IMR-90 (cell line): ENCODE results near the gene PRKD2. TPM values are rescaled to one million over a fixed set of nuclear protein-coding genes. Genes with fewer than 3 reads are reported as not detected.

ENCODE experiments used
- ATAC-seq: fragments of 200-7000 bp; cut with Tn5 transposase; 2 replicates; pipeline ENCODE4 v1.9.1; 2020; ENCODE audit warnings: low read depth, mild to moderate bottlenecking, moderate library complexity
- BruUV-seq: library from RNA; stranded (reverse); fragments of 400-500 nt; replicated peaks from 2 replicates; lab custom pipeline; 2021; lab: Mats Ljungman, UMichigan
- CTCF ChIA-PET: fragments of 300-600 bp; formaldehyde crosslinking; extraction: SDS; loops from one replicate; lab custom pipeline; 2021; ENCODE audit warnings: antibody characterized with exemption; lab: Yijun Ruan, JAX
- POLR2A ChIA-PET: fragments of 300-600 bp; sonication (Branson Sonifier 250); formaldehyde crosslinking; loops from one replicate; lab custom pipeline; 2022; ENCODE audit warnings: antibody characterized with exemption; ENCODE audit not compliant: unreplicated experiment; lab: Charles Lee
- DNase-seq: peaks from one replicate; pipeline ENCODE4 v3.0.0; 2013
- H2AFZ ChIP-seq: replicated peaks from 2 replicates; pipeline ENCODE3; 2013; ENCODE audit warnings: low read length, mild to moderate bottlenecking; ENCODE audit not compliant: poor library complexity
- H2AK5ac ChIP-seq: 2 replicates; pipeline ENCODE4 v1.6.1; 2013; ENCODE audit warnings: low read depth, low read length, inconsistent platforms
- H2AK9ac ChIP-seq: replicated peaks from 2 replicates; pipeline ENCODE3; 2013; ENCODE audit warnings: mild to moderate bottlenecking, low read depth, low read length, moderate library complexity; ENCODE audit not compliant: poor library complexity
- H2BK120ac ChIP-seq: 2 replicates; pipeline ENCODE4 v1.6.1; 2013; ENCODE audit warnings: low read depth, low read length, inconsistent platforms
- H2BK15ac ChIP-seq: 3 replicates; pipeline ENCODE4 v1.6.1; 2013; ENCODE audit warnings: low read depth, low read length, inconsistent platforms
- H2BK20ac ChIP-seq: 2 replicates; pipeline ENCODE4 v1.6.1; 2013; ENCODE audit warnings: low read depth, mild to moderate bottlenecking, inconsistent platforms, low read length, moderate library complexity
- H2BK5ac ChIP-seq: 2 replicates; pipeline ENCODE4 v1.6.1; 2013; ENCODE audit warnings: mild to moderate bottlenecking, low read depth, low read length, inconsistent platforms; ENCODE audit not compliant: poor library complexity, severe bottlenecking
- H3K14ac ChIP-seq: replicated peaks from 2 replicates; pipeline ENCODE4 v1.6.1; 2013; ENCODE audit warnings: low read depth, low read length, inconsistent platforms
- H3K18ac ChIP-seq: 2 replicates; pipeline ENCODE4 v1.6.1; 2013; ENCODE audit warnings: low read depth, low read length, control low read depth
- H3K23ac ChIP-seq: 2 replicates; pipeline ENCODE4 v1.6.1; 2013; ENCODE audit warnings: low read depth, low read length, inconsistent platforms
- H3K27ac ChIP-seq: 2 replicates; pipeline ENCODE4 v1.5.1; 2013; ENCODE audit warnings: mild to moderate bottlenecking, control low read depth, low read length; ENCODE audit not compliant: insufficient read depth
- H3K27me3 ChIP-seq: 2 replicates; pipeline ENCODE4 v1.6.1; 2013; ENCODE audit warnings: low read length; ENCODE audit not compliant: control insufficient read depth, insufficient read depth
- H3K36me3 ChIP-seq: 2 replicates; pipeline ENCODE4 v1.6.1; 2013; ENCODE audit warnings: low read length, mixed read lengths; ENCODE audit not compliant: control insufficient read depth, insufficient read depth
- H3K4ac ChIP-seq: 2 replicates; pipeline ENCODE4 v1.6.1; 2013; ENCODE audit warnings: low read depth, low read length, inconsistent platforms
- H3K4me1 ChIP-seq: 2 replicates; pipeline ENCODE4 v1.6.1; 2013; ENCODE audit warnings: low read length, mixed read lengths; ENCODE audit not compliant: control insufficient read depth, insufficient read depth
- H3K4me2 ChIP-seq: 2 replicates; pipeline ENCODE4 v1.6.1; 2013; ENCODE audit warnings: low read depth, mild to moderate bottlenecking, control low read depth, low read length, moderate library complexity
- H3K4me3 ChIP-seq: 2 replicates; pipeline ENCODE4 v1.5.1; 2013; ENCODE audit warnings: low read depth, mild to moderate bottlenecking, control low read depth, low read length, moderate library complexity; ENCODE audit not compliant: insufficient read depth
- H3K56ac ChIP-seq: 2 replicates; pipeline ENCODE4 v1.6.1; 2013; ENCODE audit warnings: low read length, inconsistent platforms; ENCODE audit not compliant: insufficient read depth; ENCODE audit errors: extremely low read depth
- H3K79me1 ChIP-seq, 2 experiments: 2 replicates each; pipeline ENCODE4 v1.6.1; 2013; ENCODE audit warnings: low read length in 2 of 2, inconsistent platforms in 1 of 2, low read depth in 1 of 2
- H3K9ac ChIP-seq: 2 replicates; pipeline ENCODE4 v1.6.1; 2013; ENCODE audit warnings: low read depth, low read length, control low read depth
- H3K9me1 ChIP-seq: 2 replicates; pipeline ENCODE4 v1.6.1; 2013; ENCODE audit warnings: low read length, inconsistent platforms; ENCODE audit not compliant: insufficient read depth
- H3K9me3 ChIP-seq: 2 replicates; pipeline ENCODE4 v1.6.1; 2013; ENCODE audit warnings: low read length; ENCODE audit not compliant: control insufficient read depth, insufficient read depth
- H4K20me1 ChIP-seq: 2 replicates; pipeline ENCODE4 v1.6.1; 2013; ENCODE audit warnings: low read length, inconsistent platforms; ENCODE audit not compliant: insufficient read depth
- H4K5ac ChIP-seq: 2 replicates; pipeline ENCODE4 v1.6.1; 2013; ENCODE audit warnings: mild to moderate bottlenecking, low read depth, low read length, control low read depth
- H4K8ac ChIP-seq, 2 experiments: 2 replicates each; pipeline ENCODE4 v1.6.1; 2013; ENCODE audit warnings: low read depth in 2 of 2, low read length in 2 of 2, control low read depth in 1 of 2, inconsistent platforms in 1 of 2
- H4K91ac ChIP-seq: 2 replicates; pipeline ENCODE4 v1.6.1; 2013; ENCODE audit warnings: low read depth, low read length, inconsistent platforms; ENCODE audit not compliant: insufficient read depth
- BHLHE40 ChIP-seq: fragments of 150-350 bp; IDR thresholded peaks from 2 replicates; pipeline ENCODE4 v1.6.1; 2016; ENCODE audit warnings: mild to moderate bottlenecking, low read depth, low read length
- CEBPB ChIP-seq: IDR thresholded peaks from 2 replicates; pipeline ENCODE4 v1.6.1; 2012; ENCODE audit warnings: low read depth, low read length, improper control_type of control experiment
- CHD1 ChIP-seq: IDR thresholded peaks from 2 replicates; pipeline ENCODE4 v1.6.1; 2012; ENCODE audit warnings: low read depth, low read length, improper control_type of control experiment
- ELK1 ChIP-seq: fragments of 150-350 bp; IDR thresholded peaks from 2 replicates; pipeline ENCODE4 v1.6.1; 2016; ENCODE audit warnings: low read depth, mild to moderate bottlenecking, low read length, moderate library complexity, borderline replicate concordance
- FOS ChIP-seq: fragments of 150-350 bp; IDR thresholded peaks from 2 replicates; pipeline ENCODE4 v1.6.1; 2016; ENCODE audit warnings: low read depth, low read length
- MAFK ChIP-seq: IDR thresholded peaks from 2 replicates; pipeline ENCODE4 v1.6.1; 2012; ENCODE audit warnings: low read depth, low read length, improper control_type of control experiment
- MAZ ChIP-seq: IDR thresholded peaks from 2 replicates; pipeline ENCODE4 v1.6.1; 2012; ENCODE audit warnings: low read depth, mild to moderate bottlenecking, low read length, improper control_type of control experiment, moderate library complexity, borderline replicate concordance
- MXI1 ChIP-seq: IDR thresholded peaks from 2 replicates; pipeline ENCODE4 v1.6.1; 2012; ENCODE audit warnings: low read depth, mild to moderate bottlenecking, low read length, moderate library complexity, borderline replicate concordance
- NFE2L2 ChIP-seq: fragments of 150-350 bp; IDR thresholded peaks from 2 replicates; pipeline ENCODE4 v1.6.1; 2016; ENCODE audit warnings: low read depth, mild to moderate bottlenecking, low read length
- RAD21 ChIP-seq: IDR thresholded peaks from 2 replicates; pipeline ENCODE4 v1.6.1; 2012; ENCODE audit warnings: low read length, improper control_type of control experiment
- RFX5 ChIP-seq: IDR thresholded peaks from 2 replicates; pipeline ENCODE4 v1.8.0; 2012; ENCODE audit warnings: low read depth, mild to moderate bottlenecking, low read length, moderate library complexity
- SMC3 ChIP-seq: fragments of 150-350 bp; IDR thresholded peaks from 2 replicates; pipeline ENCODE4 v1.6.1; 2016; ENCODE audit warnings: low read depth, mild to moderate bottlenecking, antibody characterized with exemption, low read length, moderate library complexity
- USF2 ChIP-seq: fragments of 150-350 bp; IDR thresholded peaks from 2 replicates; pipeline ENCODE4 v1.6.1; 2017; ENCODE audit warnings: mild to moderate bottlenecking, antibody characterized with exemption, low read length, low read depth
- WGBS, 2 experiments: methylation state at CpG; one replicate each; pipeline versions ENCODE4 v1.1.5 to v1.1.7; 2013; ENCODE audit warnings: missing lambda C conversion rate in 2 of 2; ENCODE audit not compliant: insufficient read length in 1 of 2; ENCODE audit errors: extremely low coverage in 2 of 2; 5-methylcytosine and 5-hydroxymethylcytosine counted together
- dilution Hi-C: fragments of 300-500 bp; cut with HindIII; formaldehyde crosslinking; loops from one replicate; pipeline ENCODE4 v1.14.3; 2018; ENCODE audit warnings: low sequenced_read_pairs; ENCODE audit not compliant: unreplicated experiment
- in situ Hi-C: fragments of 300-500 bp; cut with MboI; formaldehyde crosslinking; loops from 3 replicates; pipeline ENCODE4 v1.14.3; 2019; ENCODE audit warnings: low sequenced_read_pairs, inconsistent platforms, mixed read lengths
- intact Hi-C: fragments of 100-400 bp; cut with micrococcal nuclease; formaldehyde crosslinking; loops from 2 replicates; pipeline ENCODE4 v1.10.0; 2022
- polyA plus RNA-seq, 3 experiments: library from polyadenylated mRNA; depleted of rRNA; stranded (reverse); fragments of >200 nt; gene quantifications; 2 replicates each; pipeline ENCODE4 v1.2.3, GENCODE V29; 2012; ENCODE audit warnings: low replicate concordance in 1 of 3
- total RNA-seq: library from RNA; depleted of rRNA; stranded (reverse); fragments of >200 nt; gene quantifications from 2 replicates; pipeline ENCODE4 v1.2.3, GENCODE V29; 2012
- TF ChIP-seq, protein P1 (sequence below): conservative IDR thresholded peaks from 2 replicates; pipeline ENCODE4 v1.5.1; 2012; ENCODE audit warnings: mild to moderate bottlenecking, low read depth, low read length, improper control_type of control experiment

Gene PRKD2
- total and polyA plus RNA-seq, 2 of the 4 experiments (the other 2 are of a cell fraction), result 9.9 to 19.6 TPM

- H3K79me1 ChIP-seq, result peaks cover 4 to 22% of the 10 kb centered on the region in 2 experiments; a peak in 2 of 4 replicates
- TF ChIP-seq MAFK (peak; percentile 60), FOS (no peak), BHLHE40 (no peak), SMC3 (no peak), MAZ (0 out of 2 replicates have a peak, but pooled peaks have one; percentile 7), RAD21 (no peak), NFE2L2 (peak; percentile 97), RFX5 (no peak), CEBPB (peak; percentile 72), ELK1 (no peak), CHD1 (no peak), USF2 (no peak), MXI1 (no peak)
- TF ChIP-seq, protein P1, sequence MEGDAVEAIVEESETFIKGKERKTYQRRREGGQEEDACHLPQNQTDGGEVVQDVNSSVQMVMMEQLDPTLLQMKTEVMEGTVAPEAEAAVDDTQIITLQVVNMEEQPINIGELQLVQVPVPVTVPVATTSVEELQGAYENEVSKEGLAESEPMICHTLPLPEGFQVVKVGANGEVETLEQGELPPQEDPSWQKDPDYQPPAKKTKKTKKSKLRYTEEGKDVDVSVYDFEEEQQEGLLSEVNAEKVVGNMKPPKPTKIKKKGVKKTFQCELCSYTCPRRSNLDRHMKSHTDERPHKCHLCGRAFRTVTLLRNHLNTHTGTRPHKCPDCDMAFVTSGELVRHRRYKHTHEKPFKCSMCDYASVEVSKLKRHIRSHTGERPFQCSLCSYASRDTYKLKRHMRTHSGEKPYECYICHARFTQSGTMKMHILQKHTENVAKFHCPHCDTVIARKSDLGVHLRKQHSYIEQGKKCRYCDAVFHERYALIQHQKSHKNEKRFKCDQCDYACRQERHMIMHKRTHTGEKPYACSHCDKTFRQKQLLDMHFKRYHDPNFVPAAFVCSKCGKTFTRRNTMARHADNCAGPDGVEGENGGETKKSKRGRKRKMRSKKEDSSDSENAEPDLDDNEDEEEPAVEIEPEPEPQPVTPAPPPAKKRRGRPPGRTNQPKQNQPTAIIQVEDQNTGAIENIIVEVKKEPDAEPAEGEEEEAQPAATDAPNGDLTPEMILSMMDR, result no peak
These were observed 43.0 kb upstream of the PRKD2 start for GRCh38 chr19:46759817-46760333.

More at GRCh38 chr19:46759817-46760333, 43.0 kb upstream of the PRKD2 start:
- peak; percentile 71 for ATAC-seq
- H2BK20ac ChIP-seq, result peak overlapping the region; percentile 74
- no peaks in the 10 kb centered on the region for H3K9me3 ChIP-seq
- POLR2A ChIA-PET, result no interaction called here
- H2BK5ac ChIP-seq, result peak overlapping the region; percentile 46
- H3K14ac ChIP-seq, result peak overlapping the region; percentile 20; the same call in 1 of the 2 replicates
- peak overlapping the region; percentile 40; the same call in 1 of the 3 replicates for H2BK15ac ChIP-seq
- no TSS peak for BruUV-seq
- no peak overlapping the region for H3K4me3 ChIP-seq
- H3K56ac ChIP-seq, result no peak overlapping the region
- H3K9me1 ChIP-seq, result peaks cover 9% of the 10 kb centered on the region
- DNase-seq, result peak; percentile 97
- peaks cover 12% of the 10 kb centered on the region for H3K4me1 ChIP-seq
- no peak overlapping the region for H3K9ac ChIP-seq
- CTCF ChIA-PET, result no interaction called here
- no peaks in the 10 kb centered on the region for H3K27me3 ChIP-seq
- 90% methylated on average over 2 of the region's 7 CpGs; no CpG with 5 or more reads in 1 of the 2 experiments for WGBS, 2 experiments
- peaks cover 17% of the 10 kb centered on the region for H4K20me1 ChIP-seq
- 0 out of 2 replicates have a peak overlapping the region, but pooled peaks have one; percentile 29 for H3K23ac ChIP-seq
- peak overlapping the region; percentile 30; the same call in 1 of the 2 replicates for H2BK120ac ChIP-seq
- H2AK5ac ChIP-seq, result peak overlapping the region; percentile 78; the same call in 1 of the 2 replicates
- peak overlapping the region in 1 of 2 experiments; percentile 23; a peak in 1 of 4 replicates for H4K8ac ChIP-seq
- H2AFZ ChIP-seq, result peak overlapping the region; percentile 26
- peak overlapping the region; percentile 2; the same call in 1 of the 2 replicates for H4K5ac ChIP-seq
- no peak overlapping the region; the same call in 1 of the 2 replicates for H3K18ac ChIP-seq
- H4K91ac ChIP-seq, result no peak overlapping the region
- no peak overlapping the region for H3K4me2 ChIP-seq
- intact Hi-C loops (loop anchor here (1.0 kb wide), 1 partner anchor 24 kb away; no protein-coding TSS in a partner anchor), in situ Hi-C loops (loop anchor here (5.0 kb wide), 2 partner anchors 82 to 227 kb away; no protein-coding TSS in a partner anchor), dilution Hi-C loops (no loop called here)
- H3K27ac ChIP-seq, result peak overlapping the region; percentile 85; the same call in 1 of the 2 replicates
- H3K4ac ChIP-seq, result peak overlapping the region; percentile 7; the same call in 1 of the 2 replicates
- H2AK9ac ChIP-seq, result peak overlapping the region; percentile 66
- peaks cover 13% of the 10 kb centered on the region for H3K36me3 ChIP-seq
